ENCODE results near the gene PRPF40A. TPM values are rescaled to one million over a fixed set of nuclear protein-coding genes. Genes with fewer than 3 reads are reported as not detected.

PRPF40A gene
- total RNA-seq, 2 experiments from 2014 or later: 109 to 113 TPM

- ChIA-PET CTCF (interaction anchor here (1.3 kb wide), 2 partner anchors 40 to 42 kb away, joined by 3 to 4 read pairs; no protein-coding TSS in a partner anchor), POLR2A (interaction anchor here (0.9 to 1.9 kb wide), 2 partner anchors 39 to 43 kb away, joined by 3 to 12 read pairs; partner anchors contain the start of genes ARL6IP6 and PRPF40A)
- Mint-ChIP-seq H3K27me3 (no peaks in the 10 kb centered on the region), H3K9me3 (no peaks in the 10 kb centered on the region), H3K4me3 (no peak overlapping the region), H3K36me3 (ENCODE audit: low read depth) (peaks cover 52% of the 10 kb centered on the region), H3K4me1 (peaks cover 8% of the 10 kb centered on the region), H3K27ac (no peak overlapping the region)
- DNase-seq: no peak
These were observed 42.9 kb downstream of the PRPF40A start for GRCh38 chr2:152674334-152674733.

DNA sequence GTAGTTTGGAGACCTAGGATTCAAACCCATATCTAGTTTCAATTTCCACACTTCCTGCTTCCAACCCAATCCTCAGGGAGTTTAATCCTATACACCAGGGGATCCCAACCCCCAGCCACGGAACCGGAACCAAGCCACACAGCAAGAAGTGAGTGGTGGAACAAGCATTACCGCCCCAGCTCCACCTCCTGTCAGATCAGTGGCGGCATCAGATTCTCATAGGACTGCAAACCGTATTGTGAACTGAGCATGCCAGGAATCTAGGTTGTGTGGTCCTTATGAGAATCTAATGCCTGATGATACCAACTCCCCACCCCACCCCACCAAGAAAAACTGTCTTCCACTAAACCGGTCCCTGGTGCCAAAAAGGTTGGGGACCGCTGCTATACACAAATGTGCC is 52.5 kb downstream of the PRPF40A start:
- Mint-ChIP-seq H3K9me3 (no peaks in the 10 kb centered on the region), H3K36me3 (ENCODE audit: low read depth) (peaks cover 68% of the 10 kb centered on the region), H3K4me3 (no peak overlapping the region), H3K27ac (no peak overlapping the region), H3K27me3 (no peaks in the 10 kb centered on the region), H3K4me1 (no peaks in the 10 kb centered on the region)
- CTCF ChIA-PET: no interaction called here
- no peak for DNase-seq
- POLR2A ChIA-PET: no interaction called here

- H3K27ac Mint-ChIP-seq: no peak overlapping the region
- no peaks in the 10 kb centered on the region for H3K9me3 Mint-ChIP-seq
- peaks cover 8% of the 10 kb centered on the region for H3K4me1 Mint-ChIP-seq
- POLR2A ChIA-PET: interaction anchor here (1.4 kb wide), 1 partner anchor 55 kb away, joined by 5 read pairs; no protein-coding TSS in a partner anchor
- CTCF ChIA-PET: no interaction called here
- H3K4me3 Mint-ChIP-seq: no peak overlapping the region
- H3K27me3 Mint-ChIP-seq: no peaks in the 10 kb centered on the region
- no peak for DNase-seq
- peaks cover 66% of the 10 kb centered on the region for H3K36me3 Mint-ChIP-seq (ENCODE audit: low read depth)
These were observed 56.2 kb downstream of the PRPF40A start for GRCh38 chr2:152661076-152661475.

GRCh38 chr2:152658221-152658620 is 59.0 kb downstream of the PRPF40A start:
- no peaks in the 10 kb centered on the region for H3K27me3 Mint-ChIP-seq
- POLR2A ChIA-PET: interaction anchor here (2.0 kb wide), 1 partner anchor 59 kb away, joined by 9 read pairs; the partner anchor contains the start of genes ARL6IP6 and PRPF40A
- CTCF ChIA-PET: interaction anchor here (1.4 kb wide), 1 partner anchor 22 kb away, joined by 5 read pairs; no protein-coding TSS in a partner anchor
- no peak overlapping the region for H3K4me3 Mint-ChIP-seq
- H3K9me3 Mint-ChIP-seq: no peaks in the 10 kb centered on the region
- no peak for DNase-seq
- H3K36me3 Mint-ChIP-seq (ENCODE audit: low read depth): peaks cover 68% of the 10 kb centered on the region
- H3K4me1 Mint-ChIP-seq: peaks cover 8% of the 10 kb centered on the region
- no peak overlapping the region for H3K27ac Mint-ChIP-seq

DNA sequence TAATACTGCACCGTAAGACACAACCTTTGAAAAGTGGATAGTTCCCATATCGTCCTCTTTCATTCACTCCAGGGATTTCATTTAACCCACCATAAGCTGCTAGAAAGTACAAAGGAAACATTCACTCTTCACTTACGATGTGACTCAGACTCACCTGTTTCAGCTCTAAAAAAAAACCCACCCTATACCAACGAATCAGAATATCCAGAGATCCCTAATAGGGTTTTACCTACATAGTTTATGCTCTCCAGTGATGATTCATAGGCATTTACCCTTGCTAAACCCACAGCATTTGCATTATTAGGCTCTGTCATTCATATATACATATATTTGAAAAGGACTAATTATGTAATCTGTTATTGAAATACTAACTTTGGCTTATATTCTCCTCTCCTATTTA is 60.2 kb downstream of the PRPF40A start:
- Mint-ChIP-seq H3K27me3 (no peaks in the 10 kb centered on the region), H3K27ac (no peak overlapping the region), H3K4me3 (no peak overlapping the region), H3K9me3 (no peaks in the 10 kb centered on the region), H3K36me3 (ENCODE audit: low read depth) (peaks cover 62% of the 10 kb centered on the region), H3K4me1 (peaks cover 8% of the 10 kb centered on the region)
- CTCF ChIA-PET: no interaction called here
- no peak for DNase-seq
- POLR2A ChIA-PET: no interaction called here

- peaks cover 63% of the 10 kb centered on the region for H3K36me3 Mint-ChIP-seq (ENCODE audit: low read depth)
- CTCF ChIA-PET: no interaction called here
- H3K27ac Mint-ChIP-seq: no peak overlapping the region
- H3K4me1 Mint-ChIP-seq: peaks cover 8% of the 10 kb centered on the region
- no peaks in the 10 kb centered on the region for H3K9me3 Mint-ChIP-seq
- no peak overlapping the region for H3K4me3 Mint-ChIP-seq
- POLR2A ChIA-PET: no interaction called here
- H3K27me3 Mint-ChIP-seq: no peaks in the 10 kb centered on the region
- no peak for DNase-seq
These were observed 61.4 kb downstream of the PRPF40A start for GRCh38 chr2:152655880-152656279.

DNA sequence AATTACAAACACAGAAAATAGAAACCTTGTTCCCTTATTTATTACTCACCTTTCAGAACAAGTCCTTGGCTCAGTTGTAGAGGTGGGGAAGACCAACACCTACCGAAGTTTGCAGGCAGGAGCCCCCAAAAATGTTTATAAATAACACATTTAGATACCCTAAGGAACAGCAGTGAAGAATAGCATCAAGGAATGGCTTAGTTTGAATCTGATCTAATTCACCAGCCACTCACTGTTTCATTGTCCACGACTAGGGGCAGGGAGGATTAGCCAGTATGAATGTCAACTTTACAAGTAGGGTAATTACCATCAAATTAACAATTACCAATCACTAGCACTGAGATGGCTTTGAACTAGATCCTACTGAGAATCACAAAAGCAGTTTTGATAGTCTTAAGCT is 65.4 kb downstream of the PRPF40A start:
- Mint-ChIP-seq H3K27me3 (no peaks in the 10 kb centered on the region), H3K36me3 (ENCODE audit: low read depth) (peaks cover 44% of the 10 kb centered on the region), H3K4me3 (no peak overlapping the region), H3K27ac (no peak overlapping the region), H3K9me3 (no peaks in the 10 kb centered on the region), H3K4me1 (peaks cover 3% of the 10 kb centered on the region)
- ChIA-PET CTCF (no interaction called here), POLR2A (no interaction called here)
- no peak for DNase-seq

DNA sequence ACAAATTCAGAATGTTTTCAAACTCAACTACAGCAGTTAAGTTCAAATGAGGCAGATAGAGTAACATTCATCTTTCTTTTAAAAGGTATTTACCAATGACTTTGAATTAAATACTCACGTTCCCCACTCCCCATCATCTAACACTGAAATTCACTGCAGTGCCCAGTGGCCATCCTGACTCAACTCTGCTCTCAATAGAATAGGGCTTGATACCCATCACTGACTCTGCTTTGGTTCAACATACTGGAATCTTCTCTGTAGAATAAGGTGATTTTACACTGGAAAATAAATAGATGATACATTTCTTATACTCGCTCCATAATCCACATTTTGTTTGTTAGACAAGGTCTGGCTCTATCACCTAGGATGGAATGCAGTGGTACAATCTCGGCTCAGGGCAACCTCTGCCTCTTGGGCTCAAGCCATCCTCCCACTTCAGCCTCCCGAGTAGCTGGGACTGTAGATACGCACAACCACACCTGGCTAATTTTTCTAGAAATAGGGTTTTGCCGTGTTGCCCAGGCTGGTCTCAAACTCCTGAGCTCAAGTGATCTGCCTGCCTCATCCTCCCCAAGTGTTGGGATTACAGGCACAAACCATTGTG is 66.4 kb downstream of the PRPF40A start:
- H3K27ac Mint-ChIP-seq: no peak overlapping the region
- DNase-seq: no peak

GRCh38 chr2:152649997-152650396 is 67.3 kb downstream of the PRPF40A start:
- DNase-seq: no peak
- H3K27me3 Mint-ChIP-seq: no peaks in the 10 kb centered on the region
- CTCF ChIA-PET: interaction anchor here (0.6 kb wide), 1 partner anchor 574 kb away, joined by 3 read pairs; no protein-coding TSS in a partner anchor
- no peaks in the 10 kb centered on the region for H3K4me1 Mint-ChIP-seq
- H3K27ac Mint-ChIP-seq: no peak overlapping the region
- H3K9me3 Mint-ChIP-seq: no peaks in the 10 kb centered on the region
- POLR2A ChIA-PET: no interaction called here
- H3K36me3 Mint-ChIP-seq (ENCODE audit: low read depth): peaks cover 35% of the 10 kb centered on the region
- H3K4me3 Mint-ChIP-seq: no peak overlapping the region

More for the DNA sequence above, 66.4 kb downstream of the PRPF40A start:
- Mint-ChIP-seq H3K27me3 (no peaks in the 10 kb centered on the region), H3K36me3 (ENCODE audit: low read depth) (peaks cover 38% of the 10 kb centered on the region), H3K4me3 (no peak overlapping the region), H3K9me3 (no peaks in the 10 kb centered on the region), H3K4me1 (no peaks in the 10 kb centered on the region)
- CTCF ChIA-PET: no interaction called here
- POLR2A ChIA-PET: no interaction called here

DNA sequence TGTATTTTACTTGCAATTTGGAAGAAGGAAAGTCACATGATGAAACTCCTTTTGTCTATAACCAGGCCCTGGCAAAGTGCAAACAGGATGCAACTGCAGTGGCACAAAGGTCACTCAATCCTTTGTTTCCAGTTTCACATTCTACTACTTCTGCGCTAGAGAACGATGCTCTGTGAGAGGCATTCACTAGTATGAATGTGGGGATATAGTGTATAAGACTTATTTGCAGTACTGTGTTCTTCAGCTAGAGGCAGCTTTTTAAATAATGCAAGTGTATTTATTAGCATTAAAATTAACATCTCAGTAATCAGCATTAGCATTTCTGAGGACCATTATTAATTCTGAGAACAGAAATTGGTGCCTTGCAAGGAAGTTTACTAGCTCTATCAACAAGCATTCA is 68.9 kb downstream of the PRPF40A start:
- H3K27ac Mint-ChIP-seq: no peak overlapping the region
- POLR2A ChIA-PET: no interaction called here
- no peaks in the 10 kb centered on the region for H3K27me3 Mint-ChIP-seq

GRCh38 chr2:152647552-152647951 is 69.7 kb downstream of the PRPF40A start:
- H3K27me3 Mint-ChIP-seq: no peaks in the 10 kb centered on the region
- no peaks in the 10 kb centered on the region for H3K4me1 Mint-ChIP-seq
- H3K9me3 Mint-ChIP-seq: no peaks in the 10 kb centered on the region
- no peak for DNase-seq
- ChIA-PET POLR2A (interaction anchor here (1.2 kb wide), 1 partner anchor 12 kb away, joined by 3 read pairs; no protein-coding TSS in a partner anchor), CTCF (interaction anchor here (1.2 to 5.5 kb wide), 2 partner anchors 9 to 12 kb away, joined by 4 to 23 read pairs; no protein-coding TSS in a partner anchor)
- H3K36me3 Mint-ChIP-seq (ENCODE audit: low read depth): peaks cover 22% of the 10 kb centered on the region
- H3K27ac Mint-ChIP-seq: no peak overlapping the region
- H3K4me3 Mint-ChIP-seq: no peak overlapping the region

More for the DNA sequence above, 68.9 kb downstream of the PRPF40A start:
- H3K36me3 Mint-ChIP-seq (ENCODE audit: low read depth): peaks cover 24% of the 10 kb centered on the region
- no peaks in the 10 kb centered on the region for H3K4me1 Mint-ChIP-seq
- no peaks in the 10 kb centered on the region for H3K9me3 Mint-ChIP-seq
- no peak overlapping the region for H3K4me3 Mint-ChIP-seq
- DNase-seq: no peak
- CTCF ChIA-PET: interaction anchor here (1.1 to 5.5 kb wide), 2 partner anchors 13 to 472 kb away, joined by 3 to 23 read pairs; no protein-coding TSS in a partner anchor

DNA sequence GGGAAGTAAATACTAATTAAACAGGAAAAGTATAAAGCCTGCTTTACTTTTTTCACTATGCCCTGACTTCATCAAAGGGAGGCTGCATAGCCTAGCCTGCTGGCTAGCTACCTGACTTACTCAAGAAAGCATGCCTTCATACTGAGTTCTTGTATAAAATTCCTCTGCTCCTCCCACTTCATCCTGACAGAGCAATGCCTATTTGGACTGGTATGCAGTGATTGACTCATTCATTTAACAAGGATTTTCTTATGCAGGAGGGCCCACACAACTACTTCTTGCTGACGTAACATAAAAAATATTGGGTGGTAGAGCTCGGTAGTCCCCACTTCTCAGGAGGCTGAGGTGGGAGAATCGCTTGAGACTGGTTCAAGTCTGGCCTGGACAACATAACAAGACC is 70.5 kb downstream of the PRPF40A start:
- DNase-seq: no peak
- Mint-ChIP-seq H3K4me1 (no peaks in the 10 kb centered on the region), H3K36me3 (ENCODE audit: low read depth) (peaks cover 16% of the 10 kb centered on the region), H3K9me3 (no peaks in the 10 kb centered on the region), H3K4me3 (no peak overlapping the region), H3K27ac (no peak overlapping the region), H3K27me3 (no peaks in the 10 kb centered on the region)
- ChIA-PET CTCF (interaction anchor here (0.9 to 5.5 kb wide), 3 partner anchors 8 to 42 kb away, joined by 3 to 23 read pairs (median 4); no protein-coding TSS in a partner anchor), POLR2A (interaction anchor here (1.2 kb wide), 1 partner anchor 11 kb away, joined by 3 read pairs; no protein-coding TSS in a partner anchor)

DNA sequence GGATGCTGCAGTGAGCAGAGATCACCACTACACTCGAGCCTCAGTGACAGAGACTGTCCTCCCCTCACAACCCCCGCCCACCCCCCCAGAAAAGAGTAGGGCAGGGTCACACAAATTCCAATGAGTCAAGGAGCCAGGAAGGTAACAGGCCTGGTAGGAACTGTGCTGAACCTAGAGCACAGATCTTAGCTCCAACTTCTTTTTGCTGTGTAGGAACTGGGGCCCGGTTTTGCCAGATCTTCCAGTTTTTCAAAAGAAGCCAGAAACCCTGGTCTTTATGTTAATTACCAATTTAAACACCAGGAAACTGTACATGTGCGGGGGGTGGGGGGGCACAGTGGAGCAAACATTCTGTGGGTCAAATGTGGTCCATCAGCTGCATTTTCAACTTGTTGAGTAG is 71.0 kb downstream of the PRPF40A start:
- Mint-ChIP-seq H3K27ac (no peak overlapping the region), H3K4me3 (no peak overlapping the region), H3K36me3 (ENCODE audit: low read depth) (peaks cover 14% of the 10 kb centered on the region), H3K4me1 (no peaks in the 10 kb centered on the region), H3K9me3 (no peaks in the 10 kb centered on the region), H3K27me3 (no peaks in the 10 kb centered on the region)
- CTCF ChIA-PET: interaction anchor here (0.9 to 5.5 kb wide), 2 partner anchors 11 to 42 kb away, joined by 3 to 23 read pairs; no protein-coding TSS in a partner anchor
- DNase-seq: no peak
- POLR2A ChIA-PET: interaction anchor here (1.2 kb wide), 1 partner anchor 71 kb away, joined by 3 read pairs; the partner anchor contains the start of gene PRPF40A

Data from activated CD4-positive, alpha-beta memory T cell treated with anti-CD3 and anti-CD28 coated beads, Interleukin-2, amount 10 ng/mL, durations not matched to agents 7 days and 5 days (primary cell).